ENCODE measurements around the gene TRMT5. TPM values are rescaled to one million over a fixed set of nuclear protein-coding genes. Genes with fewer than 3 reads are reported as not detected.

Gene TRMT5
- total RNA-seq, 1 experiment from 2014 or later: 24.9 TPM

DNA sequence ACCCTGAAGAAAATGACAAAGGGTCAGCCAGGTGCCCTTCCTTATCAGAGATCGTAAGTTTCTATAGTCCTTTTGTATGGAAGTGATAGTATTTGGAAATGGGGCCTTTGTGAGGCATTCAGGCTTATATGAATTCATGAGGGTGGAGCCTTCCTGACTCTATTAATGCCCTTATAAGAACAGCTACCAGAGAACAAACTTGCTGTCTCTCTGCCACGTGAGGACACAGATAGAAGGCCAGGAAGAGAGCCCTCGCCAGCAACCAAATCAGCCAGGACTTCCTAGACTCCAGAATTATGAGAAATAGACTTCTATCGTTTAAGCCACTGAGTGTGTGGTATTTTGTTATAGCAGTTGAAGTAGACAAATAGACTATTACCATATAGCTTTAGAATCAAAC, 36.7 kb downstream of the TRMT5 start:
- DNase-seq: no peak
- Histone ChIP-seq H2AFZ (ENCODE audit: low read length) (no peak overlapping the region), H3K4ac (ENCODE audit: low read depth, low read length) (no peak overlapping the region)

More for the DNA sequence above, 36.7 kb downstream of the TRMT5 start:
- Histone ChIP-seq H3K14ac (ENCODE audit: insufficient read depth, low read length) (no peak overlapping the region), H2BK5ac (ENCODE audit: insufficient read length, low read length) (no peak overlapping the region), H3K9me3 (ENCODE audit: control insufficient read depth, low read depth, low read length) (no peaks in the 10 kb centered on the region), H3T11ph (ENCODE audit: low read length) (no peak overlapping the region), H3K4me2 (ENCODE audit: insufficient read depth, insufficient read length, low read length) (no peak overlapping the region), H3K9ac (ENCODE audit: extremely low read depth, insufficient read length, low read length) (no peak overlapping the region), H3K18ac (ENCODE audit: insufficient read length, low read depth, low read length) (no peak overlapping the region), H3K23ac (ENCODE audit: insufficient read length, low read depth, low read length) (no peak overlapping the region), H3K56ac (ENCODE audit: insufficient read length, low read depth, low read length) (no peak overlapping the region), H4K20me1 (ENCODE audit: control insufficient read depth, insufficient read depth, insufficient read length) (no peaks in the 10 kb centered on the region), H2BK20ac (ENCODE audit: low read depth, low read length, poor library complexity, severe bottlenecking) (no peak overlapping the region), H3K27me3 (ENCODE audit: insufficient read depth, low read length) (no peaks in the 10 kb centered on the region), H2BK12ac (ENCODE audit: insufficient read length, low read depth, low read length) (no peak overlapping the region), H3K4me1 (ENCODE audit: insufficient read depth, low read length) (no peaks in the 10 kb centered on the region), H3K27ac (ENCODE audit: insufficient read length, low read depth, low read length) (no peak overlapping the region), H3K23me2 (ENCODE audit: insufficient read length, low read depth, low read length, poor library complexity, severe bottlenecking) (no peaks in the 10 kb centered on the region), H2AK5ac (ENCODE audit: insufficient read length, low read length) (no peak overlapping the region), H2BK15ac (ENCODE audit: low read depth, low read length) (no peak overlapping the region), H4K5ac (ENCODE audit: insufficient read length, low read depth, low read length) (no peak overlapping the region), H2BK120ac (ENCODE audit: low read depth, low read length, poor library complexity, severe bottlenecking) (no peak overlapping the region), H3K79me1 (ENCODE audit: insufficient read depth, low read depth, low read length, poor library complexity, severe bottlenecking) (no peaks in the 10 kb centered on the region), H3K79me2 (ENCODE audit: insufficient read depth, low read length) (no peaks in the 10 kb centered on the region), H4K8ac (replicated peaks; ENCODE audit: insufficient read length, low read depth, low read length) (no peak overlapping the region), H4K91ac (ENCODE audit: insufficient read length, low read depth, low read length) (no peak overlapping the region)
- H3K27ac Mint-ChIP-seq: peak overlapping the region in 1 of 3 experiments; percentile 66; a peak in 1 of 7 replicates
- TF ChIP-seq, protein P1, sequence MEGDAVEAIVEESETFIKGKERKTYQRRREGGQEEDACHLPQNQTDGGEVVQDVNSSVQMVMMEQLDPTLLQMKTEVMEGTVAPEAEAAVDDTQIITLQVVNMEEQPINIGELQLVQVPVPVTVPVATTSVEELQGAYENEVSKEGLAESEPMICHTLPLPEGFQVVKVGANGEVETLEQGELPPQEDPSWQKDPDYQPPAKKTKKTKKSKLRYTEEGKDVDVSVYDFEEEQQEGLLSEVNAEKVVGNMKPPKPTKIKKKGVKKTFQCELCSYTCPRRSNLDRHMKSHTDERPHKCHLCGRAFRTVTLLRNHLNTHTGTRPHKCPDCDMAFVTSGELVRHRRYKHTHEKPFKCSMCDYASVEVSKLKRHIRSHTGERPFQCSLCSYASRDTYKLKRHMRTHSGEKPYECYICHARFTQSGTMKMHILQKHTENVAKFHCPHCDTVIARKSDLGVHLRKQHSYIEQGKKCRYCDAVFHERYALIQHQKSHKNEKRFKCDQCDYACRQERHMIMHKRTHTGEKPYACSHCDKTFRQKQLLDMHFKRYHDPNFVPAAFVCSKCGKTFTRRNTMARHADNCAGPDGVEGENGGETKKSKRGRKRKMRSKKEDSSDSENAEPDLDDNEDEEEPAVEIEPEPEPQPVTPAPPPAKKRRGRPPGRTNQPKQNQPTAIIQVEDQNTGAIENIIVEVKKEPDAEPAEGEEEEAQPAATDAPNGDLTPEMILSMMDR (conservative IDR thresholded peaks at IDR 0.05): no peak
- no peak overlapping the region for H3K4me3 Mint-ChIP-seq
- no CpG with 5 or more reads among the region's 4 CpGs for WGBS (ENCODE audit: extremely low coverage, insufficient read length, low lambda C conversion rate)
- H3K27me3 Mint-ChIP-seq (ENCODE audit: low read depth): no peaks in the 10 kb centered on the region; the same call in 1 of the 2 replicates
- peaks cover 3 to 7% of the 10 kb centered on the region in 2 experiments; a peak in 3 of 4 replicates for H3K4me1 Mint-ChIP-seq
- H3K9me3 Mint-ChIP-seq: no peaks in the 10 kb centered on the region
- H3K36me3 Mint-ChIP-seq (ENCODE audit: insufficient read depth in 1 of 3, low read depth in 3 of 3): no peaks in the 10 kb centered on the region
